Activated CD8-positive, alpha-beta memory T cell treated with anti-CD3 and anti-CD28 coated beads for 36 hours (primary cell): Measurements from ENCODE around the gene MYADM. TPM values are rescaled to one million over a fixed set of nuclear protein-coding genes. Genes with fewer than 3 reads are reported as not detected.
"Not testable (repeated sequence)": the region's sequence is repeated elsewhere in the genome, so short reads cannot be mapped to it uniquely, and the experiment has no call there.

ENCODE experiments used
- CTCF ChIA-PET: fragments of 350-600 bp; sonication (Branson Sonifier 250); formaldehyde crosslinking; loops from one replicate; lab custom pipeline; 2021; ENCODE audit warnings: antibody characterized with exemption; lab: Charles Lee
- POLR2A ChIA-PET: fragments of 350-600 bp; sonication (Branson Sonifier 250); formaldehyde crosslinking; loops from one replicate; lab custom pipeline; 2021; ENCODE audit warnings: antibody characterized with exemption; lab: Charles Lee
- total RNA-seq, 2 experiments: library from RNA; stranded (reverse); gene quantifications; one replicate each; pipeline ENCODE4 v1.2.3, GENCODE V29; 2021

The MYADM gene
- total RNA-seq, 2 experiments from 2014 or later, result 44.1 to 45.2 TPM

GRCh38 chr19:53865918-53866864 lies 1.5 kb upstream of the MYADM start:
- CTCF ChIA-PET, result interaction anchor here (0.6 to 2.2 kb wide), 5 partner anchors 13 to 158 kb away, joined by 3 to 11 read pairs (median 4); partner anchors contain the start of gene PRKCG
- POLR2A ChIA-PET, result interaction anchor here (0.6 to 1.1 kb wide), 3 partner anchors 9 to 1024 kb away, joined by 3 to 4 read pairs (median 3); no protein-coding TSS in a partner anchor

GRCh38 chr19:53866865-53867224 lies 838 bp upstream of the MYADM start:
- POLR2A ChIA-PET, result interaction anchor here (0.8 to 1.1 kb wide), 2 partner anchors 8 to 113 kb away, joined by 3 to 4 read pairs; no protein-coding TSS in a partner anchor
- CTCF ChIA-PET, result interaction anchor here (0.7 to 2.2 kb wide), 5 partner anchors 10 to 157 kb away, joined by 3 to 11 read pairs (median 4); no protein-coding TSS in a partner anchor

GRCh38 chr19:53868091-53868891 lies 608 bp downstream of the MYADM start:
- CTCF ChIA-PET, result interaction anchor here (0.6 to 1.5 kb wide), 4 partner anchors 17 to 156 kb away, joined by 3 to 5 read pairs (median 4); no protein-coding TSS in a partner anchor
- POLR2A ChIA-PET, result interaction anchor here (0.6 to 1.2 kb wide), 3 partner anchors 9 to 504 kb away, joined by 3 to 7 read pairs (median 4); no protein-coding TSS in a partner anchor

GRCh38 chr19:53868892-53869804 lies 1.5 kb downstream of the MYADM start:
- POLR2A ChIA-PET, result interaction anchor here (0.6 to 1.2 kb wide), 2 partner anchors 8 to 503 kb away, joined by 3 to 7 read pairs; no protein-coding TSS in a partner anchor
- CTCF ChIA-PET, result interaction anchor here (0.6 kb wide), 1 partner anchor 18 kb away, joined by 3 read pairs; no protein-coding TSS in a partner anchor

- POLR2A ChIA-PET, CTCF ChIA-PET: not testable (repeated sequence)
Observed at GRCh38 chr19:53869805-53870484, 2.3 kb downstream of the MYADM start.

- ChIA-PET POLR2A (no interaction called here), CTCF (interaction anchor here (1.7 to 2.3 kb wide), 2 partner anchors 12 to 225 kb away, joined by 5 to 6 read pairs; partner anchors contain the start of gene PRKCG)
Observed at GRCh38 chr19:53870485-53870844, 2.8 kb downstream of the MYADM start.

- POLR2A ChIA-PET, result interaction anchor here (0.5 kb wide), 1 partner anchor 13 kb away, joined by 3 read pairs; no protein-coding TSS in a partner anchor
- CTCF ChIA-PET, result interaction anchor here (1.7 to 2.3 kb wide), 2 partner anchors 11 to 224 kb away, joined by 5 to 6 read pairs; partner anchors contain the start of gene PRKCG
Observed at GRCh38 chr19:53871454-53871853, 3.8 kb downstream of the MYADM start.

- ChIA-PET CTCF (interaction anchor here (2.3 kb wide), 1 partner anchor 9 kb away, joined by 6 read pairs; the partner anchor contains the start of gene PRKCG), POLR2A (no interaction called here)
Observed at GRCh38 chr19:53872762-53873161, 5.1 kb downstream of the MYADM start.

GRCh38 chr19:53873773-53874605 lies 6.3 kb downstream of the MYADM start:
- ChIA-PET POLR2A (interaction anchor here (0.6 to 0.7 kb wide), 2 partner anchors 7 to 316 kb away, joined by 3 to 4 read pairs; partner anchors contain the start of gene MBOAT7), CTCF (interaction anchor here (0.8 kb wide), 1 partner anchor 20 kb away, joined by 3 read pairs; no protein-coding TSS in a partner anchor)

- ChIA-PET CTCF (interaction anchor here (0.8 kb wide), 1 partner anchor 21 kb away, joined by 3 read pairs; no protein-coding TSS in a partner anchor), POLR2A (interaction anchor here (0.6 to 0.7 kb wide), 2 partner anchors 8 to 315 kb away, joined by 3 to 4 read pairs; partner anchors contain the start of gene MBOAT7)
Observed at GRCh38 chr19:53874606-53874990, 6.9 kb downstream of the MYADM start.

GRCh38 chr19:53875602-53876325 lies 8.1 kb downstream of the MYADM start:
- CTCF ChIA-PET, result interaction anchor here (0.6 kb wide), 1 partner anchor 260 kb away, joined by 4 read pairs; no protein-coding TSS in a partner anchor
- POLR2A ChIA-PET, result no interaction called here

- ChIA-PET CTCF (interaction anchor here (1.1 kb wide), 1 partner anchor 10 kb away, joined by 3 read pairs; no protein-coding TSS in a partner anchor), POLR2A (interaction anchor here (0.6 kb wide), 1 partner anchor 8 kb away, joined by 3 read pairs; no protein-coding TSS in a partner anchor)
Observed at GRCh38 chr19:53876651-53877224, 9.1 kb downstream of the MYADM start.

- ChIA-PET POLR2A (no interaction called here), CTCF (interaction anchor here (1.1 kb wide), 1 partner anchor 10 kb away, joined by 3 read pairs; no protein-coding TSS in a partner anchor)
Observed at GRCh38 chr19:53877361-53877766, 9.7 kb downstream of the MYADM start.

GRCh38 chr19:53878776-53879139 lies 11.1 kb downstream of the MYADM start:
- CTCF ChIA-PET, result no interaction called here
- POLR2A ChIA-PET, result interaction anchor here (0.5 to 0.9 kb wide), 2 partner anchors 11 to 512 kb away, joined by 3 to 4 read pairs; partner anchors contain the start of gene MYADM
